CD4-positive, alpha-beta T cell (primary cell): ENCODE results near the gene RREB1. TPM values are rescaled to one million over a fixed set of nuclear protein-coding genes. Genes with fewer than 3 reads are reported as not detected.

Experiments
- ATAC-seq: fragments of 200-7000 bp; cut with Tn5 transposase; one replicate; pipeline ENCODE4 v1.10.0; 2022; ENCODE audit warnings: mild to moderate bottlenecking; ENCODE audit not compliant: poor library complexity
- CTCF ChIA-PET: fragments of 350-600 bp; sonication (Branson Sonifier 250); formaldehyde crosslinking; loops from one replicate; lab custom pipeline; 2021; ENCODE audit warnings: antibody characterized with exemption, inconsistent platforms; lab: Charles Lee
- POLR2A ChIA-PET: fragments of 350-600 bp; sonication (Branson Sonifier 250); formaldehyde crosslinking; loops from one replicate; lab custom pipeline; 2021; ENCODE audit warnings: antibody characterized with exemption, inconsistent platforms; lab: Charles Lee
- DNase-seq, 14 experiments: peaks; one replicate each; pipeline ENCODE4 v3.0.0-alpha.2; 2013 to 2020; ENCODE audit warnings: mixed read lengths in 2 of 14
- H3K27ac ChIP-seq, 2 donors: one replicate each; pipeline versions ENCODE4 v1.5.1 to v1.7.0; 2013; ENCODE audit warnings: low read length in 2 of 2, low read depth in 1 of 2, mild to moderate bottlenecking in 1 of 2
- H3K27me3 ChIP-seq, 2 experiments: 1 replicate in 1 of 2; 2 replicates in 1 of 2; pipeline versions ENCODE4 v1.6.1 to v1.7.0; 2013; ENCODE audit warnings: low read length in 2 of 2, control low read depth in 1 of 2, mild to moderate bottlenecking in 1 of 2, moderate library complexity in 1 of 2; ENCODE audit not compliant: insufficient read depth in 2 of 2, control insufficient read depth in 1 of 2
- H3K36me3 ChIP-seq: one replicate; pipeline ENCODE4 v1.6.1; 2013; ENCODE audit warnings: low read length, control low read depth; ENCODE audit not compliant: insufficient read depth
- H3K4me1 ChIP-seq: one replicate; pipeline ENCODE4 v1.6.1; 2013; ENCODE audit warnings: low read length, control low read depth; ENCODE audit not compliant: insufficient read depth
- H3K4me3 ChIP-seq: one replicate; pipeline ENCODE4 v1.5.1; 2013; ENCODE audit warnings: mild to moderate bottlenecking, low read length, moderate library complexity
- H3K9me3 ChIP-seq, 2 experiments: 1 replicate in 1 of 2; 2 replicates in 1 of 2; pipeline versions ENCODE4 v1.6.1 to v1.7.0; 2013; ENCODE audit warnings: low read length in 2 of 2, mild to moderate bottlenecking in 2 of 2, control low read depth in 1 of 2, moderate library complexity in 1 of 2; ENCODE audit not compliant: control insufficient read depth in 1 of 2, insufficient read depth in 1 of 2
- H3K27ac Mint-ChIP-seq: one replicate; pipeline ENCODE4 v1.8.0; 2020; ENCODE audit warnings: mixed read lengths
- H3K27me3 Mint-ChIP-seq: one replicate; pipeline ENCODE4 v1.8.0; 2021; ENCODE audit warnings: mixed read lengths
- H3K36me3 Mint-ChIP-seq: one replicate; pipeline ENCODE4 v1.8.0; 2021; ENCODE audit warnings: low read depth, mixed read lengths
- H3K4me1 Mint-ChIP-seq: one replicate; pipeline ENCODE4 v1.8.0; 2021; ENCODE audit warnings: low read depth, mixed read lengths
- H3K4me3 Mint-ChIP-seq: one replicate; pipeline ENCODE4 v1.8.0; 2020; ENCODE audit warnings: mild to moderate bottlenecking, mixed read lengths
- H3K9me3 Mint-ChIP-seq: one replicate; pipeline ENCODE4 v1.8.0; 2020; ENCODE audit warnings: mixed read lengths
- CTCF ChIP-seq: fragments of 200-600 bp; IDR thresholded peaks from one replicate; pipeline ENCODE4 v1.8.0; 2022; ENCODE audit warnings: antibody characterized with exemption, mild to moderate bottlenecking
- intact Hi-C, 2 experiments: fragments of 100-400 bp; cut with DNase I in 1 of 2; cut with micrococcal nuclease in 1 of 2; formaldehyde crosslinking; loops; one replicate each; pipeline versions ENCODE4 v1.15.1 to v1.9.0; 2023 to 2025; cut with DNase I, micrococcal nuclease
- total RNA-seq, 174 experiments: library from RNA in 2 of 174; stranded (reverse) in 2 of 174; gene quantifications; one replicate each; pipeline ENCODE4 v1.2.3 and lab custom pipeline; 2021 to 2026

Gene RREB1
- total RNA-seq, 2 experiments from 2014 or later = 56.5 to 60.0 TPM

GRCh38 chr6:7260291-7261031, 152.7 kb downstream of the RREB1 start:
- peak overlapping the region; percentile 83 for H3K4me3 Mint-ChIP-seq
- H3K4me3 ChIP-seq = peak overlapping the region; percentile 69
- no peak overlapping the region for H3K27ac ChIP-seq
- H3K9me3 ChIP-seq = peaks cover 0 to 24% of the 10 kb centered on the region in 2 experiments
- peaks cover 3% of the 10 kb centered on the region for H3K9me3 Mint-ChIP-seq
- peaks cover 17% of the 10 kb centered on the region for H3K4me1 ChIP-seq
- no peaks in the 10 kb centered on the region for H3K36me3 ChIP-seq
- H3K27ac Mint-ChIP-seq = no peak overlapping the region
- H3K27me3 Mint-ChIP-seq = peaks cover 19% of the 10 kb centered on the region
- ChIA-PET CTCF (interaction anchor here (2.3 kb wide), 1 partner anchor 16 kb away, joined by 4 read pairs; no protein-coding TSS in a partner anchor), POLR2A (interaction anchor here (1.3 kb wide), 1 partner anchor 14 kb away, joined by 4 read pairs; no protein-coding TSS in a partner anchor)
- intact Hi-C loops = no loop called here
- H3K4me1 Mint-ChIP-seq = peaks cover 20% of the 10 kb centered on the region
- TF ChIP-seq CTCF = no peak
- DNase-seq (no peak), ATAC-seq (no peak)
- peaks cover 0 to 13% of the 10 kb centered on the region in 2 experiments for H3K27me3 ChIP-seq
- H3K36me3 Mint-ChIP-seq = no peaks in the 10 kb centered on the region

- peaks cover 17% of the 10 kb centered on the region for H3K4me1 ChIP-seq
These were observed 153.5 kb downstream of the RREB1 start for GRCh38 chr6:7261032-7261841.

More at GRCh38 chr6:7261032-7261841, 153.5 kb downstream of the RREB1 start:
- Mint-ChIP-seq H3K36me3 (no peaks in the 10 kb centered on the region), H3K4me3 (peak overlapping the region; percentile 83), H3K4me1 (peaks cover 20% of the 10 kb centered on the region), H3K9me3 (peaks cover 3% of the 10 kb centered on the region), H3K27ac (no peak overlapping the region), H3K27me3 (peaks cover 19% of the 10 kb centered on the region)
- H3K36me3 ChIP-seq = no peaks in the 10 kb centered on the region
- H3K4me3 ChIP-seq = peak overlapping the region; percentile 69
- CTCF ChIA-PET = no interaction called here
- peaks cover 0 to 22% of the 10 kb centered on the region in 2 experiments for H3K9me3 ChIP-seq
- intact Hi-C loops = no loop called here
- no peak for TF ChIP-seq CTCF
- POLR2A ChIA-PET = interaction anchor here (1.3 kb wide), 1 partner anchor 14 kb away, joined by 4 read pairs; no protein-coding TSS in a partner anchor
- peak; percentile 81 for ATAC-seq
- peak in 6 of 14 experiments; percentile 8 to 73 (median 38) for DNase-seq
- peaks cover 0 to 13% of the 10 kb centered on the region in 2 experiments for H3K27me3 ChIP-seq
- no peak overlapping the region for H3K27ac ChIP-seq
